ENCODE data around the gene BAIAP2.
A peak's percentile ranks its signal among the peaks of the same experiment; 100 is the strongest.

The BAIAP2 gene

GRCh38 chr17:80992077-80992947 lies 42.6 kb upstream of the BAIAP2 start:
- peak overlapping the region; percentile 70 for H3K27ac ChIP-seq
- TF ChIP-seq ZFX (IDR thresholded peaks at IDR 0.05) (peak; percentile 84; the same call in 1 of the 2 replicates), CTCF (conservative IDR thresholded peaks at IDR 0.05) (no peak)

- TF ChIP-seq CTCF (conservative IDR thresholded peaks at IDR 0.05), result no peak
- TF ChIP-seq ZFX (IDR thresholded peaks at IDR 0.05), result no peak
- no peak overlapping the region for H3K27ac ChIP-seq
Observed at GRCh38 chr17:80992948-80993624, 41.9 kb upstream of the BAIAP2 start.

GRCh38 chr17:80995131-80995530 lies 39.8 kb upstream of the BAIAP2 start:
- H3K27ac ChIP-seq, result no peak overlapping the region
- no peak for TF ChIP-seq CTCF (conservative IDR thresholded peaks at IDR 0.05)
- TF ChIP-seq ZFX (IDR thresholded peaks at IDR 0.05), result no peak

DNA sequence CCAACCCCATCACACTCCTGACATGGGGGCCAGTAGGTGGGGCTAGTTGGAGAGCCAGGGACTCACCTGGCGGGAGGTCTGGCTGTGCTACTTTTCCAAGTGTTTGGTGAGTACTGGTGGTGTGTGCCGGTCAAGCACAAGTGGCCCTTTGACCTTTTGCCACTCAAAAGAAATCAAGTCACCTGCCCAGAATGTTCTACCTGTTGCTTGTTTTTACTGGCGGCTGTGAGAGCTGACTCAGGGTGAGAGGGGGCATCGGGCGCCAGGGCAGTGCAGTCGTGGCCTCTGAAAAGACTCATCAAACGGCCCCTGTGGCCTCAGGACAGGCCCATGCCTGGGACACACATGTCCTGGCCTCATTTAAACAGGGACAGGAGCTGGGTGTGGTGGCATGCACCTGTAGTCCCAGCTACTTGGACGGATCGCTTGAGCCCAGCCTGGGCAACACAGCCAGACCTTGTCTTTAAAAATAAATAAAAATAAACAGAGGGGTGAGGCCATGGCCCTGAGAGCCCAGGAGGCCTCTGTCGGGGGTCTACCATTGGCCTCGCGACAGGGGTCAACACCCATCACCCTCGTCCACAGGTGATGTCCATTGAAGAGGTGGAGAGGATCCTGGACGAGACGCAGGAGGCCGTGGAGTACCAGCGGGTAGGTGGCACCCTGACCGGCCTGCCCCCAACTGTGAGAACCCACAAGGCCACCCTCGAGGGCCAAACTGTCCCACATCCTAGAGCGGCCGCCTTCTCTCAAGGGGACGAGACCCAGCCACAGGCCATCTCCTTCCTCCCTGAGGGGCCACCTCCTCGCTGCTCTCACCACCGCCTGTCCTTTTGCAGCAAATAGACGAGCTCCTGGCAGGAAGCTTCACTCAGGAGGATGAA lies 38.3 kb upstream of the BAIAP2 start:
- no peak overlapping the region for H3K27ac ChIP-seq
- TF ChIP-seq CTCF (conservative IDR thresholded peaks at IDR 0.05) (no peak), ZFX (IDR thresholded peaks at IDR 0.05) (no peak)

- TF ChIP-seq CTCF (conservative IDR thresholded peaks at IDR 0.05), result no peak
- TF ChIP-seq ZFX (IDR thresholded peaks at IDR 0.05), result no peak
- H3K27ac ChIP-seq, result no peak overlapping the region
Observed at GRCh38 chr17:80997424-80998117, 37.4 kb upstream of the BAIAP2 start.

- no peak for TF ChIP-seq CTCF (conservative IDR thresholded peaks at IDR 0.05)
- TF ChIP-seq ZFX (IDR thresholded peaks at IDR 0.05), result no peak
- no peak overlapping the region for H3K27ac ChIP-seq
Observed at GRCh38 chr17:80998118-80998747, 36.7 kb upstream of the BAIAP2 start.

All from C4-2B (cell line).